K562 (cell line): ENCODE data around the gene ATP13A4.

Experiments
- EP300 ChIP-seq: IDR thresholded peaks from 2 replicates; pipeline ENCODE4 v1.6.1; 2012; ENCODE audit warnings: low read length, improper control_type of control experiment
- HNRNPK ChIP-seq: fragments of 200-400 bp; formaldehyde crosslinking; IDR thresholded peaks from one replicate; pipeline ENCODE4 v1.6.1; 2018; ENCODE audit warnings: mild to moderate bottlenecking, low read depth, low read length; ENCODE audit not compliant: poor library complexity, severe bottlenecking
- KAT7 ChIP-seq: sonication (generic); formaldehyde crosslinking; IDR thresholded peaks from 2 replicates; pipeline ENCODE4 v1.8.0; 2022; ENCODE audit warnings: missing genetic modification reagents, mild to moderate bottlenecking, borderline replicate concordance
- PML ChIP-seq: IDR thresholded peaks from 2 replicates; pipeline ENCODE4 v1.6.1; 2012; ENCODE audit warnings: low read length, inconsistent platforms
- RFX5 ChIP-seq: IDR thresholded peaks from 2 replicates; pipeline ENCODE4 v1.6.1; 2011; ENCODE audit warnings: low read depth, mild to moderate bottlenecking, improper control_type of control experiment, low read length
- ZNF3 ChIP-seq: fragments of 250-450 bp; sonication (Bioruptor Pico); IDR thresholded peaks from 2 replicates; pipeline ENCODE4 v1.5.0; 2021; ENCODE audit warnings: mild to moderate bottlenecking, moderate library complexity
- ZNF318 ChIP-seq, 2 experiments: fragments of 450-650 bp; IDR thresholded peaks; 2 replicates each; pipeline ENCODE4 v1.6.1; 2016; ENCODE audit warnings: mild to moderate bottlenecking in 2 of 2, borderline replicate concordance in 1 of 2, low read depth in 1 of 2, moderate library complexity in 1 of 2

- no peak for TF ChIP-seq ZNF3 (CRISPR knock-in tag)
- TF ChIP-seq PML: no peak
- no peak for TF ChIP-seq ZNF318 (IDR thresholded peaks at IDR 0.05; ENCODE audit: borderline replicate concordance in 1 of 2, low read depth in 1 of 2)
- TF ChIP-seq KAT7 (CRISPR knock-in tag): no peak
- TF ChIP-seq EP300: no peak
- no peak for TF ChIP-seq HNRNPK
- TF ChIP-seq RFX5: no peak
These were observed 51.8 kb downstream of the ATP13A4 start for GRCh38 chr3:193502871-193503270.
